Keratinocyte (primary cell): Measurements from ENCODE around the gene SHISA9. TPM values are rescaled to one million over a fixed set of nuclear protein-coding genes. Genes with fewer than 3 reads are reported as not detected.

ENCODE experiments used
- DNase-seq: peaks from one replicate; pipeline ENCODE4 v3.0.0-alpha.2; 2011; ENCODE audit warnings: low read depth, missing footprints, low spot score
- FAIRE-seq: peaks from 2 replicates; lab custom pipeline; 2011; peaks lifted over from hg19 to GRCh38; lab: Jason Lieb, UNC
- H2AFZ ChIP-seq: 2 replicates; pipeline ENCODE4 v1.6.0; 2012; ENCODE audit warnings: low read length, control low read depth, inconsistent platforms; ENCODE audit not compliant: control insufficient read depth
- H3K27ac ChIP-seq: 2 replicates; pipeline ENCODE4 v1.5.1; 2011; ENCODE audit warnings: low read length; ENCODE audit not compliant: control insufficient read depth, insufficient read depth
- H3K27me3 ChIP-seq: 3 replicates; pipeline ENCODE4 v1.6.0; 2011; ENCODE audit warnings: low read length; ENCODE audit not compliant: control insufficient read depth, insufficient read depth; ENCODE audit errors: extremely low read depth
- H3K36me3 ChIP-seq, 2 experiments: 2 replicates in 1 of 2; 3 replicates in 1 of 2; pipeline ENCODE4 v1.5.1; 2011; ENCODE audit warnings: low read length in 2 of 2, mild to moderate bottlenecking in 1 of 2; ENCODE audit not compliant: control insufficient read depth in 2 of 2, insufficient read depth in 2 of 2; ENCODE audit errors: extremely low read depth in 1 of 2
- H3K4me1 ChIP-seq: 3 replicates; pipeline ENCODE4 v1.5.1; 2011; ENCODE audit warnings: low read length; ENCODE audit not compliant: control insufficient read depth, insufficient read depth; ENCODE audit errors: extremely low read depth
- H3K4me2 ChIP-seq: 3 replicates; pipeline ENCODE4 v1.6.0; 2011; ENCODE audit warnings: low read depth, low read length; ENCODE audit not compliant: control insufficient read depth, insufficient read depth; ENCODE audit errors: extremely low read depth
- H3K4me3 ChIP-seq, 3 experiments: fragments of 200-600 bp in 1 of 3; sonication (generic) in 1 of 3; 2 replicates in 2 of 3; 3 replicates in 1 of 3; pipeline ENCODE4 v1.5.1; 2011 to 2016; ENCODE audit warnings: low read length in 3 of 3, mild to moderate bottlenecking in 3 of 3, control low read depth in 2 of 3, inconsistent platforms in 1 of 3, low read depth in 1 of 3, mixed read lengths in 1 of 3, mixed run types in 1 of 3, moderate library complexity in 1 of 3; ENCODE audit not compliant: control insufficient read depth in 2 of 3, insufficient read depth in 2 of 3; ENCODE audit errors: extremely low read depth in 1 of 3
- H3K79me2 ChIP-seq: 2 replicates; pipeline ENCODE4 v1.6.0; 2012; ENCODE audit warnings: low read length; ENCODE audit not compliant: control insufficient read depth, insufficient read depth
- H3K9ac ChIP-seq: 3 replicates; pipeline ENCODE4 v1.6.0; 2011; ENCODE audit warnings: low read length; ENCODE audit not compliant: control insufficient read depth, insufficient read depth; ENCODE audit errors: extremely low read depth
- H3K9me1 ChIP-seq: 3 replicates; pipeline ENCODE4 v1.6.0; 2011; ENCODE audit warnings: low read length; ENCODE audit not compliant: control insufficient read depth, insufficient read depth; ENCODE audit errors: extremely low read depth
- H3K9me3 ChIP-seq: 2 replicates; pipeline ENCODE4 v1.5.1; 2012; ENCODE audit warnings: low read depth, low read length; ENCODE audit not compliant: control insufficient read depth
- H4K20me1 ChIP-seq: 3 replicates; pipeline ENCODE4 v1.6.0; 2011; ENCODE audit warnings: low read length; ENCODE audit not compliant: control insufficient read depth, insufficient read depth; ENCODE audit errors: extremely low read depth
- CTCF ChIP-seq, 3 experiments: IDR thresholded peaks in 1 of 3; conservative IDR thresholded peaks in 1 of 3; optimal IDR thresholded peaks in 1 of 3; 2 replicates in 2 of 3; 3 replicates in 1 of 3; pipeline versions ENCODE3 to v1.5.1; 2011; ENCODE audit warnings: low read length in 3 of 3, mild to moderate bottlenecking in 3 of 3, moderate library complexity in 2 of 3, control low read depth in 1 of 3, inconsistent platforms in 1 of 3; ENCODE audit not compliant: insufficient read depth in 2 of 3; ENCODE audit errors: extremely low read depth in 1 of 3
- EZH2 ChIP-seq: IDR thresholded peaks from one replicate; pipeline ENCODE4 v1.6.1; 2012; ENCODE audit warnings: inconsistent platforms, mild to moderate bottlenecking, low read length, moderate library complexity
- dilution Hi-C: fragments of 300-500 bp; cut with MboI; formaldehyde crosslinking; loops from one replicate; pipeline ENCODE4 v1.7.0; 2020; ENCODE audit warnings: low sequenced_read_pairs; ENCODE audit not compliant: extremely low pct_ligation_motif_present
- polyA plus RNA-seq, 5 experiments: library from polyadenylated mRNA; depleted of rRNA in 3 of 5; stranded (reverse) in 3 of 5; stranded (forward) in 1 of 5; unstranded in 1 of 5; fragments of >200 nt; gene quantifications; 1 replicate in 1 of 5; 2 replicates in 3 of 5; 3 replicates in 1 of 5; pipeline versions ENCODE4 v1.2.1 to v1.2.3, GENCODE V29; 2011 to 2012; ENCODE audit warnings: missing spikeins in 2 of 5, low read depth in 1 of 5, low replicate concordance in 1 of 5

Gene SHISA9
- polyA plus RNA-seq, 1 donor (not counting 4 experiments of a cell fraction or from before 2014, with no cell fraction given), result 0.28 TPM

DNA sequence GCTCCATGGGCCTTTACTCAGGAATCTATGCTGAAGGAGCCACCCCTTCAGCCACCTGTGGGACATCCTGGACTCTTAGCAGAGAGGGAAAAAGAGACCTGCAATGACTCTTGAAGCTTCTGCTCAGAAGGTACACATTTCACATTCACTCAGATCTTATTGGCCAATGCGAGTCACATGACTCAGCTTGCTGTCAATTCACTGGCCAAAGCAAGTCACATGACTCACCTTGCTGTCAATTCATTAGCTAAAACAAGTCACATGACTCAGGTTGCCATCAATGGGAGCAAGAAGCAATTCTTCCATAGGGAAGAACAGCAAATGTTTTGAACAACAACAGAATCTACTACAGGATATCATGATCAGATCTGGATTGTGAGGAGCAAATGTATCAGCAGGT, 233.4 kb downstream of the SHISA9 start:
- DNase-seq, result no peak
- no peak overlapping the region for H3K4me2 ChIP-seq
- no peak overlapping the region for H3K4me3 ChIP-seq
- H3K27me3 ChIP-seq, result no peaks in the 10 kb centered on the region
- dilution Hi-C loops, result no loop called here
- no peaks in the 10 kb centered on the region for H3K36me3 ChIP-seq
- TF ChIP-seq EZH2 (no peak), CTCF (optimal IDR thresholded peaks at IDR 0.05 in 1 of 3, IDR thresholded peaks at IDR 0.05 in 1 of 3, conservative IDR thresholded peaks at IDR 0.05 in 1 of 3; ENCODE audit: extremely low read depth in 1 of 3, insufficient read depth in 2 of 3, low read length in 3 of 3) (no peak)
- no peak overlapping the region for H2AFZ ChIP-seq
- H3K9me1 ChIP-seq, result no peaks in the 10 kb centered on the region
- H3K9ac ChIP-seq, result no peak overlapping the region
- H3K79me2 ChIP-seq, result no peaks in the 10 kb centered on the region
- no peak overlapping the region for H3K27ac ChIP-seq
- FAIRE-seq, result no peak
- peaks cover 2% of the 10 kb centered on the region for H3K4me1 ChIP-seq
- no peaks in the 10 kb centered on the region for H4K20me1 ChIP-seq
- no peaks in the 10 kb centered on the region for H3K9me3 ChIP-seq

DNA sequence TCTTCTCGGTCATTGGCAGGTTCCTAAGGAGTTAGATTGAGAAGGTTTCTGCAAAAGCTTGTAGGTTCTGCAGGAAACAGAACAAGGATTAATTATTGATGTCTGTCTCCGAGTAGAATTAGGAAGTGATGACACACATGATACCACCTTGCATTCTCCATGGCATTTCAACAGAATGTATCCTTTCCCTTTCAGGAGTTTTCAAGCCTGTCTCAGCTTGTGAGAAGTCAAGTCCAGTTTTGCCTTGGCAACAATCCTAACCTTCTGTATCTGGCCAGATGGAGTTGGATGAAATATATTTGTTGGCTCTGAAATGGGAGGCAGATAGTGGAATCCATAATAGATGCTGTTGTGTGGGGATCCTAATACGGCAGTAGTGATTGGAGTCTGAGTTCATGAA, 235.5 kb downstream of the SHISA9 start:
- dilution Hi-C loops, result no loop called here
- Histone ChIP-seq H3K4me1 (peaks cover 2% of the 10 kb centered on the region), H3K4me2 (no peak overlapping the region), H3K9ac (no peak overlapping the region), H3K4me3 (no peak overlapping the region), H3K9me3 (no peaks in the 10 kb centered on the region), H3K79me2 (no peaks in the 10 kb centered on the region), H3K36me3 (no peaks in the 10 kb centered on the region), H3K27me3 (no peaks in the 10 kb centered on the region), H3K27ac (no peak overlapping the region), H3K9me1 (no peaks in the 10 kb centered on the region), H2AFZ (no peak overlapping the region), H4K20me1 (no peaks in the 10 kb centered on the region)
- no peak for DNase-seq
- no peak for FAIRE-seq
- TF ChIP-seq CTCF (optimal IDR thresholded peaks at IDR 0.05 in 1 of 3, IDR thresholded peaks at IDR 0.05 in 1 of 3, conservative IDR thresholded peaks at IDR 0.05 in 1 of 3; ENCODE audit: extremely low read depth in 1 of 3, insufficient read depth in 2 of 3, low read length in 3 of 3) (no peak), EZH2 (no peak)
